ENCODE data around the gene TRIM69.

Gene TRIM69

DNA sequence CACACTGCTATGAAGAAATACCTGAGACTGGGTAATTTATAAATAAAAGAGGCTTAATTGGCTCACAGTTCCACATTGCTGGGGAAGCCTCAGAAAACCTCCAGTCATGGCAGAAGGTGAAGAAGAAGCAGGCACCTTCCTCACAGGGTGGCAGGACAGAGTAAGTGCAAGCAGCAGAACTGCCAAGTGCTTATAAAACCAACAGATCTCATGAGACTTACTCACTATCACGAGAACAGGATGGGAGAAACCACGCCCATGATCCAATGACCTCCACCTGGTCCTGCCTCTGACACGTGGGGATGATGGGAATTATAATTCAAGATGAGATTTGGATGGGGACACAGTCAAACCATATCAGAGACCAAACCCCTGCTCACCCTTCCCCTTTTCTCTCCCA lies 75.0 kb downstream of the TRIM69 start:
- DNase-seq = no peak

DNA sequence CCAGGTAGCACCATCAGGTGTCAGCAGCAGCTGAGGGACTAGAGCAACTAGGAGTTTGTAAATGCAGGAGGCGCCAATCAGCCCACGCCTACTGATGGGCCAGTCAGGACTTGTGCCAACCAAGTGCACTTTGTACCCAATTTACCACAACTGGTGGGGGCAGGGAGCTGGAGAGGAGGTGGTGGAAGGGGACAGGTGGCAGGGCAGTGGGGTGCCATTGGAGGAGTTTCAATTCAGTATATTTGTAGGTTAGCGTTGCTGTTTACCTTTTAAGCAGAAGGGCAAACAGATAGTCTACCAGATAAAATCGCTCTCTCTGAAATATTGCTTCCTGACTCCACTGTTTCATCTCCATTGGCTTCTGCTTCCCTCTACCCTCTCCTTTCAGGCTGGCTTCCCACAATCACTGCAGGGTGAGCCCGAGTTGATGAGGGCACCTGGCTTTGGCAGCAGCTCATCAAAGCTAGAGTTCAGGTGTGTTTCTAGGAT lies 75.7 kb downstream of the TRIM69 start:
- no peak for DNase-seq

DNA sequence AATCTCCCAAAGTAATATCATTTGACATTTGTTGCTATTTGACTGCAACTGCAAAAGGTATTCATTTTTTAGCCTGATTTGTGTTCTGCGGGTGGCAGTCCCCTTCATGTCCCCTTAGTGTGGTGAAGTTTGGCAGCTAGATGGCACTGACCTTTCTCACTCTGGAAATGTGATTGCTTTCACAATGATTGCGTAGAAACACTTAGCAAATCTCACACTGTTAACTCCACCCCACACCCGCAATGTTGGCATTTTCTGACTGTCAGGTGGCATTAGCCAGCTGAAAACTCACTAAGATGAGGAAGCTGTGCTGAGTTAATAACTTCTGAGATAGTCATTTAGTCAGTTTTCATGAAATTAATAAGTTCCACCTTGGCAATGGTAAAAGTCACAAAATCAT lies 76.9 kb downstream of the TRIM69 start:
- DNase-seq = no peak
